ENCODE data around the gene RAB39A. TPM values are rescaled to one million over a fixed set of nuclear protein-coding genes. Genes with fewer than 3 reads are reported as not detected.

RAB39A gene
- total and polyA plus RNA-seq, 5 donors, result 0.51 to 1.1 (median 0.76) TPM; not detected in 1

- Histone ChIP-seq H3K9me3 (ENCODE audit: control insufficient read depth, low read length) (no peaks in the 10 kb centered on the region), H3K27me3 (ENCODE audit: control insufficient read depth, insufficient read depth) (no peaks in the 10 kb centered on the region), H3K4me3 (ENCODE audit: low read length) (no peak overlapping the region), H3K27ac (ENCODE audit: low read length) (no peak overlapping the region), H3K4me1 (ENCODE audit: control insufficient read depth, insufficient read depth, low read length) (no peaks in the 10 kb centered on the region)
- no peak for ATAC-seq
- no peak for DNase-seq
- WGBS, result 85% methylated on average over 5 of the region's 5 CpGs
- intact Hi-C loops (cut with DNase I), result no loop called here
Measured at GRCh38 chr11:108003623-108004022, 75.4 kb downstream of the RAB39A start.

GRCh38 chr11:108007819-108008218, 79.6 kb downstream of the RAB39A start:
- WGBS, result 95% methylated on average over 18 of the region's 18 CpGs
- Histone ChIP-seq H3K27me3 (ENCODE audit: control insufficient read depth, insufficient read depth) (no peaks in the 10 kb centered on the region), H3K27ac (ENCODE audit: low read length) (no peak overlapping the region), H3K4me3 (ENCODE audit: low read length) (no peak overlapping the region), H3K4me1 (ENCODE audit: control insufficient read depth, insufficient read depth, low read length) (no peaks in the 10 kb centered on the region), H3K9me3 (ENCODE audit: control insufficient read depth, low read length) (no peaks in the 10 kb centered on the region)
- intact Hi-C loops (cut with DNase I), result loop anchor here in 2 of 4 donors (5.0 kb wide), 1 partner anchor 214 kb away; the partner anchor contains the start of genes ATM (in 2 of the 2) and NPAT (in 2 of the 2)
- DNase-seq (peak in 1 of 3 donors; percentile 41), ATAC-seq (no peak)

DNA sequence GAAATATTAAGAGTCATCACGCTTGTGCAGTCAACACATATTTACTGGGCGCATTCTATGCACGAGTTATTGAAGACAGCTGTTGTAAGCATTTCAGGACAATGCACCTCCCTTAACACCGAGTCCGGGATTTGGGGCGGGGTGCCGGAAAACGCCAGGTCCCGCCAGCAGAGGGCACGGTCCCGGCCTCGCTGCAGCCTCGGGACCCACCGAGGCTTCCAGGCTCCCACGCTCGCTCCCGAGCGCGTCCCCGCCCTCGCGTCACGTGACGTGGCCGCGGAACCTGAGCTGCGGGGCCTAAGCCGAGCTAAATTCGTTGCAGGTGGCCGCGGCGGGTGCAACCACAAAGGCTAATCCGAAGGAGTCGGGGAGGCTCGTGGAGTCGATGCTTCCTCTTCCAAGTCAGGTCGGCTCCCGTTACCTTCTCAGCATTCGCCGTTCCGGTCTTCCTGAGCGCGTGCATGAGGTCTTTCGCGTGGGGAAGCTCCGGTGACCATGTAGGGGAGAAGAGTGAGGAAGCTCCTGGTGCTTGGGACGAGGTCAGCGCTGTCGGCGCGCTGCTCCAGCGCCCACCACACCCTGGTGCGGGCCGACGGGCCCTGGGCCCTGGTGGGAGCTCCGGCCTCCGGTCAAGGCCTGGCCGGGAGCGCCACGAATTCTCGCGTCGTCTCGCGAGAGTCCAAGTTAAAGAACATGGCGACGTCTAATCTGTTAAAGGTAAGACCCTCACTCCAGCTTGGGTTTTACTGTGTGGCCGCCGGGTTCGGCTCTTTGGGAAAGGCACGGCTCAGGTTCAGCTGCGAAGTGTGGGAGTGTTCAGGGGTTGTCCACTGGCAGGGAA, 80.6 kb downstream of the RAB39A start, which contains the start of gene CUL5:
TSS of gene CUL5 (plus strand) at position 243 of the 841 bp plus-strand sequence. CDS start at position 694, 451 bp downstream.
- under 1% methylated on average over 72 of the region's 72 CpGs for WGBS
- H3K4me3 ChIP-seq (ENCODE audit: low read length), result peak within 1 kb of the TSS; percentile 91
- intact Hi-C loops (cut with DNase I), result loop anchor here in 2 of 4 donors (5.0 kb wide), 1 partner anchor 213 kb away; the partner anchor contains the start of genes ATM (in 2 of the 2) and NPAT (in 2 of the 2)
- ATAC-seq (peak; percentile 98), DNase-seq (peak; percentile 95 to 98 (median 97))
- H3K9me3 ChIP-seq (ENCODE audit: control insufficient read depth, low read length), result no peaks in the 10 kb centered on the region
- H3K27me3 ChIP-seq (ENCODE audit: control insufficient read depth, insufficient read depth), result no peaks in the 10 kb centered on the region
- no peaks in the 10 kb centered on the region for H3K4me1 ChIP-seq (ENCODE audit: control insufficient read depth, insufficient read depth, low read length)
- H3K27ac ChIP-seq (ENCODE audit: low read length), result peak within 1 kb of the TSS; percentile 95

GRCh38 chr11:108009497-108010370, 81.5 kb downstream of the RAB39A start:
- intact Hi-C loops (cut with DNase I), result loop anchor here in 2 of 4 donors (5.0 kb wide), 1 partner anchor 213 kb away; the partner anchor contains the start of genes ATM (in 2 of the 2) and NPAT (in 2 of the 2)
- DNase-seq (no peak), ATAC-seq (peak; percentile 11 to 24)
- Histone ChIP-seq H3K4me1 (ENCODE audit: control insufficient read depth, insufficient read depth, low read length) (no peaks in the 10 kb centered on the region), H3K4me3 (ENCODE audit: low read length) (peak overlapping the region; percentile 91), H3K27me3 (ENCODE audit: control insufficient read depth, insufficient read depth) (no peaks in the 10 kb centered on the region), H3K27ac (ENCODE audit: low read length) (peak overlapping the region; percentile 95), H3K9me3 (ENCODE audit: control insufficient read depth, low read length) (no peaks in the 10 kb centered on the region)
- 2% methylated on average over 31 of the region's 31 CpGs for WGBS

GRCh38 chr11:108012139-108012725, 84.0 kb downstream of the RAB39A start:
- WGBS, result 96% methylated on average over 5 of the region's 5 CpGs
- intact Hi-C loops (cut with DNase I), result no loop called here

More at GRCh38 chr11:108012139-108012725, 84.0 kb downstream of the RAB39A start:
- Histone ChIP-seq H3K4me3 (ENCODE audit: low read length) (no peak overlapping the region), H3K9me3 (ENCODE audit: control insufficient read depth, low read length) (no peaks in the 10 kb centered on the region), H3K27ac (ENCODE audit: low read length) (no peak overlapping the region), H3K27me3 (ENCODE audit: control insufficient read depth, insufficient read depth) (no peaks in the 10 kb centered on the region), H3K4me1 (ENCODE audit: control insufficient read depth, insufficient read depth, low read length) (peaks cover 3% of the 10 kb centered on the region)
- ATAC-seq (no peak), DNase-seq (no peak)

Other genes with a start within 250 kb of the RAB39A start
- 1,000 to 10,000 TPM in 3 of 4 donors, 100 to 1,000 TPM in 1; 753 to 2,517 (median 1,525) TPM for gene SLN, start 216.4 kb upstream of the RAB39A start, total RNA-seq
- 2,787 TPM for gene SLN, start 216.4 kb upstream of the RAB39A start, polyA plus RNA-seq
- gene SLC35F2, start 69.7 kb upstream of the RAB39A start, total RNA-seq, result 1 to 10 TPM; 2.2 to 3.5 (median 2.6) TPM
- 1.4 TPM for gene SLC35F2, start 69.7 kb upstream of the RAB39A start, polyA plus RNA-seq
- 10 to 100 TPM; 35.1 to 38.6 (median 37.8) TPM for gene CUL5, start 80.5 kb downstream of the RAB39A start, total RNA-seq
- 8.6 TPM for gene CUL5, start 80.5 kb downstream of the RAB39A start, polyA plus RNA-seq
- 100 to 1,000 TPM; 128 to 198 (median 164) TPM for gene ACAT1, start 193.1 kb downstream of the RAB39A start, total RNA-seq
- 196 TPM for gene ACAT1, start 193.1 kb downstream of the RAB39A start, polyA plus RNA-seq